ENCODE measurements around the gene COMMD9.

The COMMD9 gene

DNA sequence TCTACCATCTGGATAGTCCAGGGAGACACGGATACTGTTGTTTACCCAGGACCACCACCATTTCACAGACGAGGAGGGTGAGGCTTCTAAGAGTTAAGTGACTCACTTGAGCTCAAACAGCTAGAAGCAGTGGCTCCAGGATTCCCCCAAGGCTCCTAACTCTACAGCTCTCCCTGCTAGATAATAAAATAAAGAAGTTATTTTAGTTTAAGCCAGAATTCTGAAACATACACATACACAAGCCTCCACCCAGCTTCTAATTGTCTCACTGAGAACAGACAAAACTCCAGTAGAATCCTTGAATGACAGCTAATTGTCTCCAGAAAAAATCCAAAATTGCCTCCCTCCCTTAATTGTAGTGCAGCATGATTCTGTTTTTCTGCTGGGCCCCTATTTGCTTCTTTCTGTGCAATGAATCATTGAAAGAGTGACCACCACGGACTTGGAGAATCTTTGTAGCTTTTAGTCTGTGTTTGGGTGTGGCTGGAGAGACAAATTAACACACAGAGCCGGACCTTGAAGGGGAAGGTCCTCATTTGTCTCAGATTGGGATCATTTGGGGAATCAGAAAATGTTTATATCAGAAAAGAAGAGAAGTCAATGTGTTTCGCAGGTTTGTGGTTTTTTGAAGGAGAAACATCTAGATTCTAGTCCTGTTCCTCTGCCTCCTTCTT lies 64.9 kb downstream of the COMMD9 start:
- no peak for DNase-seq (ENCODE audit: low read depth in 2 of 2)

GRCh38 chr11:36222831-36223635 lies 66.2 kb downstream of the COMMD9 start:
- DNase-seq (ENCODE audit: low read depth in 2 of 2) = no peak
